NCI-H2029 (cell line): ENCODE measurements around the gene CTBP2.

Source experiments
- DNase-seq: peaks from one replicate; lab custom pipeline; 2025; lab: John Stamatoyannopoulos, UW

Gene CTBP2

DNA sequence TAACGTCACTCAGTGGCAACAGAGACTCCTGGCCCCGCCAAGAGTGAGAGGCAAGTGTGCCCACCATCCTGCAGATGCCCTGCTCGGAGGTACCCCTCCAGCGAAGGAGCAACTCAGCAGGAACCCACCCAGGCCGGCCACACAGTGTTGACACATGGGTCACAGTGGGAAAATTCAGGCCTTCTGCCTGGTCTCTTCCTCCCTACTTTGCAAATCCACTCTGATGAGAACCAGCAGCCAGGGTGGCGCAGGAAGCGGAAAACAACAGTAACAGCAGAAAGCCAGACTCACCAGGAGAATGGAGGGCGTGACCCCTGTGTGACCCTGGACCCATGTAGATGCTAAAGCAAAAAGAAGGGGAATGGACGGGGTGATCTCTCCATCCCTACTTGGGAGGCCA is 53.8 kb downstream of the CTBP2 start:
- DNase-seq = no peak

- DNase-seq = no peak
Observed at GRCh38 chr10:125105706-125106255, 54.6 kb downstream of the CTBP2 start.

DNA sequence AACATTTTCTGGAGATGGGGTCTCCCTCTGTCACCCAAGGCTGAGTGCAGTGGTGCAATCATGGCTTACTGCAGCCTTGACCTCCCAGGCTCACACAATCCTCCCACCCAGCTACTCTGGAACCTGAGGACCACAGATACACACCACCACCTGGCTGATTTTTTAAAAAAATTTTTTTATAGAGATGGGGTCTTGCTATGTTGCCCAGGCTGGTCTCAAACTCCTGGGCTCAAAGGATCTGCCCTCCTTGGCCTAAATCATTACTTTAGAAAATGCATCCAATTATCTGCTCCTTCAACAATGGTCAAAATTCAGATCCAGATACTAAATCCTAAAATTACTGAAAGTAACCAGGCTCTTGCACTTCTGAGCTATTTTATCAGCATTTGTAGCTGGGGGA is 55.2 kb downstream of the CTBP2 start:
- DNase-seq = no peak

DNA sequence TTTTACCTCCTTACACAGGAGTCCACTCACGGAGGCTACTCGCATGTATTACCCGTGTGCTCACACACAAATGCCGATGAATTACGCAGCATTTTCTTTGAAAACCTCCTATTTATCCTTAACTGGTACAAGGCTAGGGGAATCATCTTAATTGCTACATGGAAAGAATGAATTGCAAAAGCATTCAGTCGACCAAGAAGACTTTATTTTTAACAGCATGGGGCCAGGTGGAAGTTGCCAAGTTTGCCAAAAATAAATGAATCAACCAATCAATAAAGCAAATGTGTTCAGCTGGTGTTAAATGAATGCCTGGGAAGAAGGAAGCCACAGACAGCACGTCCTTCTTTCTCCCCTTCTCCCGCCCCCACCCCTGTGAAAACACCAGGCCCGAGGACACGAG is 55.8 kb downstream of the CTBP2 start:
- no peak for DNase-seq

DNA sequence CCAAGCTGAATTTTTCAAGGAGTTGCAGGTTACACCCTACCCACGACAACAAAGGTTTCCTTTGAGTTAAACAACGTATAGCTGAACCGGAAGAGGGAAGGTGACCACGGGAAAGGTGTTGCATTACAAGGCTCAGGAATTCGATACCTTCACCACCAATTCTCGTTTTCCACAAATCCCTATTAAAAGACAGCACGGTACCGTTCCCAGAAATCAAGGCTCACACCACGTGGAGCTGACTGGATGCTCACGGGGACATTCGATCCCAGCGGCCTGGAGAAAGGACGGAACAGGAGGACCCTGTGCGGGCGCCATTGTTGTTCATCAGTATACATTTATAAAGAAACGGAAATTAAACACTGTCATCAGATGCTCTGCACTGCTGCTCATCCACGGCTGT is 56.4 kb downstream of the CTBP2 start:
- DNase-seq = no peak

DNA sequence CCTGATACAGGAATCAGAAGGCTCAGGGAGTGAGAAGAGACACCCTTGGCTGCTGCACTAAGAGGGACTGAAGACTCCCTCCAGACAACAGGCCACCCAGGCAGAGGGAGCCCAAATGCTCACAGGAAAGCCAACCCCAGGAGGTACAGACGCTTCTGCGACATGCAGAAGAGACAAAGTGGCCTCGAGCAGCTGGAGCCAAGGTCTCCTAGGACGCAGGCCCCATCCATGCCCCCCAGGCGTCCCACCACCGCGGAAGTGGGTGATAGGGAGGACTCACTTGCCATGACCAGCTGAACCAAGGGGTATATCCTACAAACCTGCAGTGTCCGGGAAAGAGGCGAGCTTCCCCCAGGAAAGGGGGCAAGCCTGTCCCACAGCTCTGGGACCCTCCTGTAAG is 56.9 kb downstream of the CTBP2 start:
- no peak for DNase-seq

- no peak for DNase-seq
Observed at GRCh38 chr10:125102821-125103220, 57.5 kb downstream of the CTBP2 start.

- no peak for DNase-seq
Observed at GRCh38 chr10:125102246-125102645, 58.1 kb downstream of the CTBP2 start.

DNA sequence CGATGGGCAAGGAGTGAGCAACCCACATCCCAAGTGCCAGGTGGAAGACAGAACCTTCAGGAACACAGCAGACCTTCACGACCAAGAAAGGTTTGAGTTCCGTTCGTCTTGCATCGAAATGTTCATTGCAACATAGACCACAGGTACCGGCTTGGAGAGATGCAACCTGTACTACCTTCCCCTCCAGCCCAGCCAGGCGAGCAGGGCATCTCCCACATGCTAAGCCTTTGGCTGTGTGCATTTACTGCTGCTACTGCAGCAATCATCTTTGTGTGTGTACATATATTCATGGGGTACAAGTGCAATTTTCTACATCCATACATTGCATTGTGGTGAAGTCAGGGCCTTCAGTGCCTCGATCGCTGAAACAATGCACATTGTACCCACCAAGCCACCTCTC is 58.8 kb downstream of the CTBP2 start:
- DNase-seq = no peak

- no peak for DNase-seq
Observed at GRCh38 chr10:125101049-125101448, 59.3 kb downstream of the CTBP2 start.

DNA sequence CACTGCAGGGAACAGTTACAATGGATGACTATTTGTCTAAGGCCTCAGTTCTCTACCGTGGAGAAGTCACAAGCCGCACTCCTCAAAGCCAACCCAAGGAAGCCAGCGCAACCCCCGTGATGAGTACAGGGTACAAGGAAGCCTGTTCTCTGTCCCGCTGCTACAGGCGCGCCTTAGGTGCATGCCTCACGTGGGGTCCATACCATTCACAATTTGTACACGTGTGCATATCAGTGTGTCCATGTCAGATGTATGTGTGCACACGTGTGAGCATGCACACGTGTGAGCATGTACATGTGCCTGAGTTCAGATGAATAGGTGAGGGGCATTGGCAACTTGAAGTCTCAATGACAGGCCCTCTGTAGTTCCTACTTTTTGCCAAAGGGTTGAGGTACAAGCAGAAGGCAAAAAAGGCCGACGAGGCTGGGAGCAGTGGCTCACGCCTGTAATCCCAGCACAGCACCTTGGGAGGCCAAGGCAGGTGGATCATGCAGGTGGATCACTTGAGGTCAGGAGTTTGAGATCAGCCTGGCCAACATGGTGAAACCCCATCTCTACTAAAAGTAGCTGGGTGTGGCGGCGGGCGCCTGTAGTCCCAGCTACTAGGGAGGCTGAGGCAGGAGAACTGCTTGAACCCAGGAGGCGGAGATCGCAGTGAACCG is 62.8 kb downstream of the CTBP2 start:
- no peak for DNase-seq

- no peak for DNase-seq
Observed at GRCh38 chr10:125096975-125097374, 63.4 kb downstream of the CTBP2 start.

DNA sequence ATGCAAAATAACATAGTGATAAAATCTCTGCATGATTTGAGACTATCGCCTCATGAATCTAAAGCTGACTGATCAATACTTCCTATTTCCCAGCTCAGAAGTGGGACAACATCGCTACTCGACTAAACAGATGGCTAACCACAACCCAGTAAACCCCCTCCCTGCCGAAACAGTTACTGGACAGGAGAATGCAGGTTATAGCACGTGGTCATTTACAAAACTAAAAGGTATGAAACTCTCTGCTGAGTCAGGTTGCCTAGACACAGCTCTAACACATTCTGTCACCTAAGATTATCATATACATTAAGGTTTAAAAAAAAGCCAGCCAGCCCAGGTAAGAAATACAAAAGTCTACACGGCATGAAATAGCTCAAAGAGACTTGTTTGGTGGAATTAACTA is 64.0 kb downstream of the CTBP2 start:
- DNase-seq = no peak

DNA sequence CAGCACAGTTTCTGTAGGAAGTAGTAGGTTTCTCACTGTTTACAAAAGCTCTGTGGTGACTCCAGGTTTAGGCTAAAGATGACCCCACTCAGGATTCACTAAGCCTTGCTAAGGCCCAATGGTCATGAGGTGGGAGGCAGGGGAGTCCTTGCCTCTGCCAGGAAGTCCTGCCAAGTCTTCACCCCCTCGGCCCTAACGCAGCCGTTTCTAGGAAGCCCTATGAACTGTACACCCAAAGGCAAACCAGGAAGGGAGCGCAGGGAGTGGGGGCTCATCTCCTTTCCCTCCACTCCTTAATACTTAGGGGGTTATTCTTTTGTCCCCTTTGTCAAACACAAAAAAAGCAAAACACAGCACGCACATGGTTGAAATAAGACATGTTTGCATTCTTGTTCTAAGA is 64.6 kb downstream of the CTBP2 start:
- DNase-seq = no peak

- no peak for DNase-seq
Observed at GRCh38 chr10:125095228-125095627, 65.1 kb downstream of the CTBP2 start.

GRCh38 chr10:125094806-125095205 is 65.6 kb downstream of the CTBP2 start:
- DNase-seq = no peak

- no peak for DNase-seq
Observed at GRCh38 chr10:125093974-125094705, 66.2 kb downstream of the CTBP2 start.

DNA sequence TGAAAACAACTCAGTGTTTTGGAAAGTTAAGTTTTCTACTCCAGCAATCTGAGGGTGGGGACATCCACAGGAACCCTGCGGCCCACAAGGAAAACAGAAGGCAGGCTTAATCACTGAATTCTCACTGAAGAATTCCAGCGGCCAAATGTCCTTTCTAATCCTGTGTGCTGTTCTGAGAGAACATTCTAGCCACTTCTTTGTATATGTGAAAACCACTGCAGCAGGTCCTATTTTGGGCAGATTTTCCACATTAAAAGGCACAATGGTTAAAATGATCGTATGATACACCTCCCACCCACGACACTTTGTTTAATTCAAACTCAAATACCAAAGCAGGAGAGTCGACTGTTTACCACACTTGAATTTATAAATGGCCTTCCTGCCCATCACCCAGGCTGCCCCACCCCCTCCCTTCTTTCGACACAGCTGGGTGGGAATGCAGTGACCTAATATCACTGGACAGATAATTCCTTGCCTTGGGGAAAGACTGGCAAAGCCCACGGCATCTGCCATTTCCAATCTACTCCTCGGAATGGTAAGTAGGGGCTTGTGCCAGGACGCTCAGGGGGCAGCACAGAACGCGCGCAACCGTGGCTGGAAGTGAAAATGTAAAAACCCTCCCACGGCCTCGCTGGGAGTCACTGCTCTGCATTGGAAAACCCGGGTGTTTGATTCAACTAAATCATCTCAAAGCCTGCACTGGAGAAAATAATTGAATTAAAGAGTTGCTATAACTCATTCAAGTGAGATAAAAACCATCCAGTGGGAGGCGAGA is 67.0 kb downstream of the CTBP2 start:
- DNase-seq = no peak

- DNase-seq = no peak
Observed at GRCh38 chr10:125092564-125093031, 67.8 kb downstream of the CTBP2 start.

DNA sequence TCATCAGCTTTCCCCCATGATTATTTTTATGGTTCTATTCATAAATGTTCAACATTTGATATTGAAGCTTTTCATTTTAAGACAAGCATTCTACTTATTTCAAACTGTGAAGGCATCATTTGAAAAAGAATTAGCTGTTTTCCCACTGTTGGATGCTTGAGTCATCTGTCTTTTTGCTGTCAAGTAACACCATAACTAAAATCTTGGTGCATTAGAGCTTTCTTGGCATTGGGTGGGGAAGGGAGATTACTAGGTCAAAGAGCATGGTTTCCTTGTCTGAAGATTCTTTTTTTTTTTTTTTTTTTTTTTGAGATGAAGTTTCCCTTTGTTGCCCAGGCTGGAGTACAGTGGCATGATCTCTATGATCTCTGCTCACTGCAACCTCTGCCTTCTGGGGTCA is 68.5 kb downstream of the CTBP2 start:
- DNase-seq = no peak

DNA sequence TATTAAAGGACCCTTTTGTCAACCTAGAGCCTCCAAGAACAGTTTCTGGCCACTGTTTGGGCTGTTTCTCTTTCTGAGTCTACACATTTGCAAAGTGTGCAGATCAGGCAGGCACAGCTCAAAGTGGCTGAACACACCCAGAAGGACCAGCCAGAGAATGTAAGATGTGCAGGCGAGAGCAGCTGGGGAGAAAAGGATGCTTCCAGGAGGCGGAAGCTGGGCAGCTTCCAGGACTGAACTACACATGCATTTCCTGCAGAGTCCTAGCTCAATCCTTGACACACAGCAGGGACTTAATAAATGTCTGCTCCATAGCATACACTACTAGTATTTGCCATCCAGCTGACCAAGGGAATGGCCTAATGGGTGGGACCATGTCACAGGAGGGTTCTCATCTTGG is 70.9 kb downstream of the CTBP2 start:
- DNase-seq = no peak

DNA sequence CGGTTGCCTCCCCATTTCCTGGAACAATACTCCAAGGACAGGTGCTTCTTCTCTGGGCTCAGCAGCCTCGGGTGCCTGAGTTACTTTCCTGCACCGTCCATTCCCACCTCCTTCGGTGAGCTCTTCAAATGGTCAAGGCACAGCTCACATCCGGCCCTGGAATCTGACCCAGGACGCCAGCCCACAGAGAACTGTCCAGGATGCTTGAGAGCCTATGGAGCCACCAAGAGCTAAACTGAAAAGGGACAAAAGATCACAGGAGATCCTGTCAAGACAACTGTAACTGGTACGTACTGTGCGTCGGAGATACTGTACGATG is 72.5 kb downstream of the CTBP2 start:
- no peak for DNase-seq
